ENCODE data around the gene BANP. TPM values are rescaled to one million over a fixed set of nuclear protein-coding genes. Genes with fewer than 3 reads are reported as not detected.
"Not testable (repeated sequence)": the region's sequence is repeated elsewhere in the genome, so short reads cannot be mapped to it uniquely, and the experiment has no call there.

Gene BANP
- total RNA-seq, 1 donor from 2014 or later = 30.4 TPM

DNA sequence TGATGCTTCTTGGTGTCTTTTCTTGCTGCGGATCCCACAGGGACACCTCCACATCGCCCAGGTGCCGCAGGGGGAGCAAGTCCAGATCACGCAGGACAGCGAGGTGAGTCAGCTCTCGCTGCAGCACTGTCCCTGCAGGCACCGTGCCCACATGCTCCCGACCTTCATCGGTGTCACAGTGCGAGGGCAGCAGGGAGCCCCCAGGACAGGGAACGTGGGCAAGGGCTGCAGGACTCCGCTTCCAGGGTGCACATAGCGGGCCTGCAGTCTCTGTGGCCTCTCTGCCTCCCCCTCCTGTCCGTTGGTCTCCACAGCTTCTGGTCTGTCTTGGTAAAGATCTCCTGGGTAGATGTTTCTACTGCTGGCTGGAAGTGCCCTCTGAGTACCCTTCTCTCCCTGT is 84.1 kb downstream of the BANP start:
- Mint-ChIP-seq H3K27ac (no peak overlapping the region), H3K27me3 (ENCODE audit: insufficient read depth, low read depth) (peaks cover 5% of the 10 kb centered on the region), H3K9me3 (no peaks in the 10 kb centered on the region), H3K4me3 (no peak overlapping the region), H3K36me3 (peaks cover 17% of the 10 kb centered on the region), H3K4me1 (no peaks in the 10 kb centered on the region)
- H2AFZ ChIP-seq (replicated peaks) = no peak overlapping the region
- no peaks in the 10 kb centered on the region for H3K79me2 ChIP-seq (ENCODE audit: low read depth)
- no peak overlapping the region for H3K9ac ChIP-seq
- no peaks in the 10 kb centered on the region for H3K27me3 ChIP-seq
- no peak overlapping the region for H3K27ac ChIP-seq
- TF ChIP-seq CTCF (IDR thresholded peaks at IDR 0.05) (no peak), EZH2 (IDR thresholded peaks at IDR 0.05) (no peak), EZH2phosphoT487 (IDR thresholded peaks at IDR 0.05) (no peak)
- H3K4me2 ChIP-seq = no peak overlapping the region
- H4K20me1 ChIP-seq (ENCODE audit: low read depth) = peaks cover 3% of the 10 kb centered on the region
- H3K36me3 ChIP-seq = no peaks in the 10 kb centered on the region
- H3K9me3 ChIP-seq (ENCODE audit: low read depth) = no peaks in the 10 kb centered on the region
- DNase-seq (ENCODE audit: low spot score) = no peak
- H3K4me1 ChIP-seq = no peaks in the 10 kb centered on the region
- no peak overlapping the region for H3K4me3 ChIP-seq
- no peaks in the 10 kb centered on the region for H3F3A ChIP-seq (ENCODE audit: low read depth)

DNA sequence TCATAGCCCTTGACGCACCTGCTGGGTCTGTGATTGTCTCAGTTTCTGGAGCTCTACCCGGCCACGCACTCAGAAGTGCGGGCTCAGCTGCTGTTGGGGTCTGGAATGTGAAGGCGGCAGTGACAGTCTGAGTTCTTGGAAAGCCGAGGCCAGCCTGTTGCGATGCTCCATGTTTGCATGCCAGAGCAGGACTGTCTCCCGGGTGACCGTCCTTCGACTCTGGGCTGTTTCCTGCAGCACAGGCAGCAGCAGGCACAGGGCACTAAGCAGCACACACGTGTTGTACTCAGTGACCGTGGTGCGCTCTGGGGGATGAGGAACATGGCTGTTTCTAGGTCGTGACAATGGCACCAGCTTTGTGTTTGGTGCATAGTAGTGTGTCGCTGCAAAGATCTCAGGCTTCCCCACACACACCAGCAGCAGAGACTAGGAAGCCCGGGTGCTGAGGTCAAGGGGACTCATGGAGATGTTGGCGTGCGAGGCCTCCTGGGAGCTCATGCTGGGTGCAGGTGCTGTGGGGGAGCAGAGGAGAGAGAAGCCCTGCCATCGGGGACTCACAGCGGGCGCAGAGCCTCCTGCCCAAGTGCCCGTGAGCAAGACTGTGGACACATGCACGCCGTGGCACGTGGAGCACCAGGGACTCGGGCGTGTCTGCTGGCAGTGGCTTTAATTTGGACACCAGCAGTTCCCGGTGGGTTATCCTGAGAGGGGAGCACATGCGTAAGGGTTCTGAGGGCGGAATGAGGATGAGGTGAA is 84.8 kb downstream of the BANP start:
- H3K4me3 Mint-ChIP-seq; DNase-seq (ENCODE audit: low spot score); H3K9ac ChIP-seq; H3K9me3 Mint-ChIP-seq; H3K27me3 ChIP-seq; H3K79me2 ChIP-seq (ENCODE audit: low read depth); H3K4me1 ChIP-seq; H3K4me2 ChIP-seq; H2AFZ ChIP-seq (replicated peaks); H3K36me3 ChIP-seq; H3K4me1 Mint-ChIP-seq; H3K4me3 ChIP-seq; H4K20me1 ChIP-seq (ENCODE audit: low read depth); H3K27me3 Mint-ChIP-seq (ENCODE audit: insufficient read depth, low read depth); H3K27ac ChIP-seq; H3K9me3 ChIP-seq (ENCODE audit: low read depth); H3F3A ChIP-seq (ENCODE audit: low read depth): not testable (repeated sequence)
- H3K36me3 Mint-ChIP-seq = peaks cover 14% of the 10 kb centered on the region
- peak overlapping the region; percentile 46 for H3K27ac Mint-ChIP-seq

GRCh38 chr16:88036640-88036996 is 85.4 kb downstream of the BANP start:
- not testable (repeated sequence) for H3K36me3 ChIP-seq; H3K79me2 ChIP-seq (ENCODE audit: low read depth); H3K27ac Mint-ChIP-seq; H3K4me3 Mint-ChIP-seq; H3K9me3 Mint-ChIP-seq; DNase-seq (ENCODE audit: low spot score); H3K4me3 ChIP-seq; H3K27me3 ChIP-seq; H3F3A ChIP-seq (ENCODE audit: low read depth); H3K4me1 ChIP-seq; H3K9me3 ChIP-seq (ENCODE audit: low read depth); H3K27ac ChIP-seq; H2AFZ ChIP-seq (replicated peaks); H3K4me1 Mint-ChIP-seq; H4K20me1 ChIP-seq (ENCODE audit: low read depth); H3K4me2 ChIP-seq; H3K27me3 Mint-ChIP-seq (ENCODE audit: insufficient read depth, low read depth); H3K9ac ChIP-seq
- peaks cover 16% of the 10 kb centered on the region for H3K36me3 Mint-ChIP-seq

DNA sequence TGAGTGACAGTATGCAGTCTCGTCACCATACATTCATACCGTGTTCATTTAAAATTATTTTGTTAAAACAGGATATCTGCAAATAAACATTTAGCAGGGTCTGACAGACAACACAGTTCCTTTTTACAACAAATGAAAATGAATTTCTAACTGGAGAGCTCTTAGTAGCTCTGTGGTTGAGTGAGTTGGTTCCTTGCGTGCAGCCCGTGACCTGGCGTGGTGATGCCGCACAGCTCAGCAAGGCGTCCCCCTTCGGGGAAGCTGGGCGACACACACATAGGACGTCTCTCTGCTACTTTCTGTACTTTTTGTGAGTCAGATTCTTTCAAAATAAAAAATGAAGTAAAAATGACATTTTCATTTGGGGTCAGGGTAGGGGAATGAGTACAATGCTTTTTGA is 86.1 kb downstream of the BANP start:
- DNase-seq (ENCODE audit: low spot score); H3K9me3 Mint-ChIP-seq; H3K79me2 ChIP-seq (ENCODE audit: low read depth); H3K9ac ChIP-seq; H3K4me3 Mint-ChIP-seq; H3K4me3 ChIP-seq; H3K36me3 ChIP-seq; H3K27me3 ChIP-seq; H4K20me1 ChIP-seq (ENCODE audit: low read depth); H2AFZ ChIP-seq (replicated peaks); H3K4me1 ChIP-seq; H3F3A ChIP-seq (ENCODE audit: low read depth); H3K4me1 Mint-ChIP-seq; H3K27ac ChIP-seq; H3K4me2 ChIP-seq; H3K9me3 ChIP-seq (ENCODE audit: low read depth): not testable (repeated sequence)
- Mint-ChIP-seq H3K27ac (peak overlapping the region; percentile 38), H3K36me3 (peaks cover 16% of the 10 kb centered on the region), H3K27me3 (ENCODE audit: insufficient read depth, low read depth) (peaks cover 10% of the 10 kb centered on the region)

DNA sequence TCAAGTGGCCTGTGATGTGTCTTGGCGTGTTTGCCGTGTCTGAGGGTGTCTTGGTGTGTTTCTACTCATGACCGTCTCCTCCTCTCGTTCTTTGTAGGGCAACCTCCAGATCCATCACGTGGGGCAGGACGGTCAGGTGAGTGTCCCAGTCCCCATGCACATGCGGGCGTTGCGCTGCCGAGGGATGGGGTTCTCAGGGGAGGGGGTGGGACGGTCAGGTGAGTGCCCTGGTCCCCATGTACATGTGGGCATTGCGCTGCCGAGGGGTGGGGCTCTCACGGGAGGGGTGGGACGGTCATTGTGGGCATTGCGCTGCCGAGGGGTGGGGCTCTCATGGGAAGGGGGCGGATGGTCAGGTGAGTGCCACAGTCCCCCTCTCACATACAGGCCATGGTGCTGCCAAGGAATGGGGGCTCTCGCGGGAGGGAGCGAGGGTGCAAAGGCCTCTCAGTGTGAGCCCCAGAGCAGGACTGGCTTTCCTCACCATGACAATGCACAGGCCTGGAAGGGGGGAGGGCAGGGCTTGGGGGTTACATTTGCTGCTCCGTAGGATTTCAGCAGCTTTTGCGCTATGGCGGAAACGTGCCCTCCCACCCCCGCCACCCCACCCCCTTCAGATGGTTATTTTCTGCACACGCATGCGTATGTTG is 86.8 kb downstream of the BANP start:
- not testable (repeated sequence) for H3K4me2 ChIP-seq; H3K4me1 Mint-ChIP-seq; H3K27me3 ChIP-seq; H3K9me3 ChIP-seq (ENCODE audit: low read depth); H3K9ac ChIP-seq; H3K9me3 Mint-ChIP-seq; H3K36me3 ChIP-seq; H4K20me1 ChIP-seq (ENCODE audit: low read depth); H2AFZ ChIP-seq (replicated peaks); H3K4me3 ChIP-seq; DNase-seq (ENCODE audit: low spot score); H3F3A ChIP-seq (ENCODE audit: low read depth); H3K27ac ChIP-seq; H3K4me3 Mint-ChIP-seq; H3K4me1 ChIP-seq; H3K79me2 ChIP-seq (ENCODE audit: low read depth)
- Mint-ChIP-seq H3K36me3 (peaks cover 16% of the 10 kb centered on the region), H3K27me3 (ENCODE audit: insufficient read depth, low read depth) (peaks cover 10% of the 10 kb centered on the region), H3K27ac (peak overlapping the region; percentile 38)

DNA sequence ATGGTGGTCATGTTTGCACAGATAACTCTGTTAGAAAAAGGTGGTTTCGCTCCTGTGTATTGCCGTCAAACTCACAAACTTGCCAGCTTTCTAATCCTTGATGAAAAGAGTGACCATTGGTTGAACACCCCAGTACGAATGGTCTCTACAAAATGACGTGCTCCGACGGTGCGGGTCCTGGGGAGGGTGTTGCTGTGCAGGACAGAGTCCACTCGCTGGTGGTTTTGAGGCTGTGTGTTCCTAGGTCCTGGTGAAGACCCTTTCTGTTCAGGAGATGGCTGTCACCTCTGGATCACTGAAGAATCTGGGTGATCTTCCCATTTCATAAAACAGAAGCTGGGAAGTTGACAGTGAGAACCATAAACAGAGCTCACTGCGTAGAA is 87.3 kb downstream of the BANP start:
- H3F3A ChIP-seq (ENCODE audit: low read depth); H3K4me2 ChIP-seq; H3K79me2 ChIP-seq (ENCODE audit: low read depth); H3K9me3 Mint-ChIP-seq; H3K27me3 ChIP-seq; H3K9ac ChIP-seq; H3K27ac ChIP-seq; H2AFZ ChIP-seq (replicated peaks); H3K9me3 ChIP-seq (ENCODE audit: low read depth); H3K36me3 ChIP-seq; H3K4me1 Mint-ChIP-seq; H3K27ac Mint-ChIP-seq; H3K4me3 Mint-ChIP-seq; H3K4me1 ChIP-seq; DNase-seq (ENCODE audit: low spot score); H3K4me3 ChIP-seq; H4K20me1 ChIP-seq (ENCODE audit: low read depth): not testable (repeated sequence)
- H3K27me3 Mint-ChIP-seq (ENCODE audit: insufficient read depth, low read depth) = peaks cover 10% of the 10 kb centered on the region
- peaks cover 20% of the 10 kb centered on the region for H3K36me3 Mint-ChIP-seq

Measured in neural progenitor cell (in vitro differentiated cells).